HK-2 (cell line): ENCODE data around the gene SLC66A3.
A peak's percentile ranks its signal among the peaks of the same experiment; 100 is the strongest.

Experiments
- DNase-seq: peaks from one replicate; pipeline ENCODE4 v3.0.0-alpha.2; 2018; ENCODE audit not compliant: unreplicated experiment

SLC66A3 gene

GRCh38 chr2:11134349-11134748 lies 20.9 kb upstream of the SLC66A3 start:
- no peak for DNase-seq

DNA sequence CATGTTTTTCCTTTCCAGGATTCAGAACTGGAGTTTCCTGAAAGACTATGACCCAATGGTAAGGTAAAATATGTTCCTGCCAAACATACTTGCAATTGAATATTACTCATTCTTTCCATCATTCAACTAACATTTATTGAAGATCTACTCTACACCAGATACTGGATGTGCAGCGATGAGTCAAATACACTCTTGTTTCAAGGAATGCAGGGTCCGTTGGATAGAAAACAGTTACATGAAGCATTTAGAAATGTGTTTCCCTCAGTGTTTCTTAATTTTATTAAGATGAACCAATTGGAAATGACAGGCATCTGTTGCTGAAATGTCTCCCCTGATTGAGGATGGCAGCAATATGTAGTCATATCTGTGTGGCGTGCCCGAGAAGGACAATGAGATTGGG lies 14.8 kb upstream of the SLC66A3 start:
- no peak for DNase-seq

DNA sequence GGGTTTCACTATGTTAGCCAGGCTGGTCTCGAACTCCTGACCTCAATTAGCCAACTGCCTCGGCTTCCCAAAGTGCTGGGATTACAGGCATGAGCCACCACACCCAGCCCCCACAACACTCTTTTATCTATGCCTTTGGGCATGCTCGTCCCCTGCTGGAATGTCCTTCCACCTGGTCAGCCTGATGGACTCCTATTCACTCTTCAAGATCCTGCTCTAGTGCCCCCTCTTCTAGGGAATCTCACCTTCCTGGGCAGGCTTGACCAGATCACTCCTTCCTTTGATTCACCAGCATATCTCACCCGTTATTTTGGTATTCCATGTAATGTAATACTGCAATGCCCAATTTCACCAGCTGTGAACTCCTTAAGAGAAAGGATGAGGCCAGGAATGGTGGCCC lies 13.9 kb upstream of the SLC66A3 start:
- DNase-seq: no peak

DNA sequence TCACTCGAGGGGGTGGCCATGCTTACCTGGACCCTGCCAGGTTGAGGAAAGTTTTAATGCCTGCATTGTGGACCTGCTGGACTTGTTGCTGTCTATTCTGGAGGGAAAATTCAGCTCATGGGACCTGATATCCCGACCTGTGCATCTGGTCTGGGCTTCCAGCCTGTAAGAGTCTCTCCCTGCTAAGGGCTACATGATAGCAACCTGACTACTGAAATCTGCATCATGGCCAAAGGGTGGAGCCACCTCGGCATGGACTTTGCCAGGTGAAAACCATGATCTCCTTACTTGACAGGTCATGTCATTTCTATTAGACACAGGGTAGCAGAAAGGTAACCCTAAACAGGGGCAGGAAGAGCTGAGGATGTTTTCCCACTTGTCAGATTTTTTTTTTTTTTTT lies 12.9 kb upstream of the SLC66A3 start:
- DNase-seq: no peak

DNA sequence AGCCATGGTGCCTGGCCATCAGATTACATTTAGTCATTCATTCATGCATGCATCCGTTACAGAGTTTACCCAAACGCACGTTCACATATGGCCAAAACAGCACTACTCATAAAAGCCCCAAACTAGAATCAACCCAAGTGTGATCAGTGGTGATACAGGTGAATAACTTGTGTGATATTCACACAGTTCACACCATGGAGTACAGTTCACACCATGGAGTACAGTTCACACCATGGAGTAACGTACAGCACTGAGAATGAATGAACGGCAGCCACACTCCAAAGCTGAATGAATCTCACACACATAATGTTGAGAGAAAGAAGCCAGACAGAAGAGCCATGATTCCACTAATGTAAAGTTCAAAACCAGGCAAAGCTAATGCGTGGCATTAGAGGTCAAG lies 12.3 kb upstream of the SLC66A3 start:
- DNase-seq: no peak

GRCh38 chr2:11144077-11144737 lies 11.1 kb upstream of the SLC66A3 start:
- no peak for DNase-seq

- no peak for DNase-seq
Measured at GRCh38 chr2:11144738-11145079, 10.6 kb upstream of the SLC66A3 start.

DNA sequence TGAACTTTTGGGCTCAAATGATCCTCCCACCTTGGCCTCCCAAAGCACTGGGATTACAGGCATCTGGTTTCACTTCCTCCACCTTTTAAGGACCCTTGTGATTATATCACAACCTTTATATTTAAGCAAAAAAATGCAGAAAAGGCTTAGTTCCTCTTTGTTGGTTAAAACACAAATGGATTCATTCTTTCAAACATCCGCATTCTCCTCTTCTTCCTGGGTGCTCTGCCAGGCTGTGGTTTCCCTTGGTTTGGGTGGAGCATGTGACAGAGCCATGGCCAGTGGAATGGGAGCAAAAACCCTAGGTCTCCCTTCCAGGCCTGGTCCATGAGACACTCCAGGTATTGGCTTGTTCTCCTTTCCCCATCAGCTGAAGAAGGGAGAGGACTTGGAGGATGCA lies 9.9 kb upstream of the SLC66A3 start:
- DNase-seq: no peak

GRCh38 chr2:11146076-11146475 lies 9.2 kb upstream of the SLC66A3 start:
- DNase-seq: no peak

GRCh38 chr2:11147263-11147662 lies 8.0 kb upstream of the SLC66A3 start:
- DNase-seq: no peak

GRCh38 chr2:11152591-11152990 lies 2.7 kb upstream of the SLC66A3 start:
- no peak for DNase-seq

DNA sequence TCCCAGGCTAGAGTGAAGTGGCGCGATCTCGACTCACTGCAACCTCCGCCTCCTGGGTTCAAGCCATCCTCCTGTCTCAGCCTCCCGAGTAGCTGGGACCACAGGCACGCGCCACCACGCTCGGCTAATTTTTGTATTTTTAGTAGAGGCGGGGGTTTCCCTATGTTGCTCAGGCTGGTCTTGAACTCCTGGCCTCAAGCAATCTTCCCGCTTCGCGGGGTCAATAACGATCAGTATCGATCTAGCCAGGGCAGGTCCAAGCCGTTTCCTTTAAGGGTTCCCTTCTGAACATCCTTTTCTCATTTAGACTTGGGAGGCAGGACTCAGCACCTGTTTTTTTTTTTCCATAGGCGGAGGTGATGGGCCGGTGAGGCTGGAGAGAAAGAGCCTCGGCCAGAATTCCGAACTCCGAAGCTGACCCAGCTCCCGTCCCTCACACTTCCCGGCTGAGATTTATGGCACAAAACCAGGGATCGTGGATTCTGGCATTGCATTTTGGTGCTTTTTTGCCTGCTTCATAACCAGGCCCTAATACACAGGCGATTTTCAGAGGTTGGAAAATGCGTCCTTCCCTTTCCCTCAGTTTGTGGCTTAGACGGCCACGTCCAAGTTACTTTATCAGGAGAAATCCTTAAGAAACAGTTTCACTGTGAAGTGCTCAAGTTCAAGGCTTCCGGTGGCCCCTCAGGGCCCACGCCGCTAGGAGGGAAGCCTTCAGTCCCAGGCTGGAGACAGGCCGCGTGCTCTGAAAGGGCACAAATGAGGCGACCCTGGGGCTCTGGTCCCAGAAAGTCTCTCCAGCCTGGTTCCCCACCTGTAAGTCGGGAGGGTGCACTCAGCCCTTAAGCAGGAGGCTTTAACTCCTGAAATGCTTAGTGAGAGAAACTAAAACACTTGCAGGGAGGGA lies 998 bp upstream of the SLC66A3 start:
- DNase-seq: no peak

GRCh38 chr2:11154923-11155380 lies 315 bp upstream of the SLC66A3 start:
- DNase-seq: peak; percentile 99

- DNase-seq: no peak
Measured at GRCh38 chr2:11156396-11157075, 1.3 kb downstream of the SLC66A3 start.

GRCh38 chr2:11157296-11157695 lies 2.0 kb downstream of the SLC66A3 start:
- no peak for DNase-seq

GRCh38 chr2:11157731-11158130 lies 2.5 kb downstream of the SLC66A3 start:
- no peak for DNase-seq

DNA sequence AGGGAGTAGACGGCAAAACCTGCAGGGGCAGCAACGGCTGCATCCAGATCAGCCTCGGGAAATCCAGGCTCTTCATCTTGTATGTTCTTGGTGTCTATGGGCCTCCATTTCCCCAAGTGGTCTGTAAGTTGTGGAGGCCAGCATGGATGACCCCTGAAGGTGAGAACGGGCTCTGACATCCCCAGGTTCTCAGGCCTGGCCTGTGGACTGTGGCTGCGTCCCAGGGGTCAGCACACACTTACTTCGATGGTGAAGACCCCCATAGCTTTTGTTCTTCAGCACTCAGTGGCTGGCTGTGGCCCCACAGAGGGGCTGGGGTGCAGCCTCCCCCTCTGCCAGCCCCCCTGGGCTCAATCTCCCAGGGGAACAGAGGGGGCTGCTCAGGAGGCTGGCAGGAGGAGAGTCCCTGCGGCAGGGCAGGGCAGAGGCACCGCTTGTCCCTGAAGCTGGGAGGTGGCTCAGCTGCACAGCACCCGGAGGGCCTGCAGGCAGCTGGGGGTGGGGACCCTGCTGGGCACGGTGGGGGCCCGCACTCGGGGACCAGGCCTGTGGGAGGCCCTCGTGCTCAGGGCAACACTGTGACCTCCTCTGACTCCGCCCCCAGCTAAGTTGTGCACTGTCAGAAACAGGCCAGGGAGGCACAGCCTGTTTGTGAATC lies 3.8 kb downstream of the SLC66A3 start:
- no peak for DNase-seq

- no peak for DNase-seq
Measured at GRCh38 chr2:11159574-11160170, 4.4 kb downstream of the SLC66A3 start.

DNA sequence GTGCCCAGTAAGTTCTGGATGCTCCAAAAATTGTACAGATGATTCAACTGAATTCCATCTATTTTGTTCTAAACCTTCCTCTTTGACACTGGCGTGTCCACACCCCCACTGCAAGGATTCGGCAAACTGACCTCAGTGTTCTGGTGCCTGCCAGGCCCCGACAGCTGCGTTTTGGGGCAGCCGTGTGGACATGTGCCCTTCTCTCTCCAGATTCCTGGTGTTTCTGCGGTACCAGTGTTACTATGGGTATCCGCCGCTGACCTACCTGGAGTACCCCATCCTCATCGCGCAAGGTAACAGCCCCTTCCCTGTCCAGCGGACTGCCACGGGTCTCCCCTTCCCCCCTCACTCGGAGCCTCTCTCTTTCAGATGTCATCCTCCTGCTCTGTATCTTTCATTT lies 5.0 kb downstream of the SLC66A3 start:
- no peak for DNase-seq

GRCh38 chr2:11160731-11161455 lies 5.6 kb downstream of the SLC66A3 start:
- no peak for DNase-seq

GRCh38 chr2:11161747-11162146 lies 6.5 kb downstream of the SLC66A3 start:
- DNase-seq: no peak
